GM12891 (cell line): ENCODE results near the gene RRAD.
"Not testable (repeated sequence)": the region's sequence is repeated elsewhere in the genome, so short reads cannot be mapped to it uniquely, and the experiment has no call there.

Experiments
- PAX5 ChIP-seq: IDR thresholded peaks from 2 replicates; pipeline ENCODE4 v1.6.1; 2011; ENCODE audit warnings: low read length, moderate library complexity, mild to moderate bottlenecking; ENCODE audit not compliant: insufficient read depth, severe bottlenecking
- POLR2A ChIP-seq: IDR thresholded peaks from 2 replicates; pipeline ENCODE4 v1.6.1; 2011; ENCODE audit warnings: low read depth, low read length, control low read depth
- POLR2AphosphoS5 ChIP-seq: IDR thresholded peaks from 2 replicates; pipeline ENCODE4 v1.6.1; 2011; ENCODE audit warnings: low read depth, low read length, control low read depth
- POU2F2 ChIP-seq: IDR thresholded peaks from 2 replicates; pipeline ENCODE4 v1.6.1; 2011; ENCODE audit warnings: low read depth, mild to moderate bottlenecking, control low read depth, low read length, moderate library complexity
- SPI1 ChIP-seq: IDR thresholded peaks from 2 replicates; pipeline ENCODE4 v1.6.1; 2011; ENCODE audit warnings: low read depth, low read length, control low read depth
- TAF1 ChIP-seq: IDR thresholded peaks from 2 replicates; pipeline ENCODE4 v1.6.1; 2011; ENCODE audit warnings: low read depth, low read length, control low read depth

DNA sequence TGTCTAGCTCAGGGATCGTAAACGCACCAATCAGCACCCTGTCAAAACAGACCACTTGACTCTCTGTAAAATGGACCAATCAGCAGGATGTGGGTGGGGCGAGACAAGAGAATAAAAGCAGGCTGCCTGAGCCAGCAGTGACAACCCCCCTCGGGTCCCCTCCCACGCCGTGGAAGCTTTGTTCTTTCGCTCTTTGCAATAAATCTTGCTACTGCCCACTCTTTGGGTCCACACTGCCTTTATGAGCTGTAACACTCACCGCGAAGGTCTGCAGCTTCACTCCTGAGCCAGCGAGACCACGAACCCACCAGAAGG, 49.6 kb upstream of the RRAD start:
- not testable (repeated sequence) for TF ChIP-seq POLR2A, POU2F2, TAF1, POLR2AphosphoS5, PAX5, SPI1
